ENCODE measurements around the gene SETMAR. TPM values are rescaled to one million over a fixed set of nuclear protein-coding genes. Genes with fewer than 3 reads are reported as not detected.
A peak's percentile ranks its signal among the peaks of the same experiment; 100 is the strongest.

Gene SETMAR
- total RNA-seq (15.3 and 20.6 TPM in 2 replicates), polyA plus RNA-seq (17.3 and 17.6 TPM in 2 replicates)

DNA sequence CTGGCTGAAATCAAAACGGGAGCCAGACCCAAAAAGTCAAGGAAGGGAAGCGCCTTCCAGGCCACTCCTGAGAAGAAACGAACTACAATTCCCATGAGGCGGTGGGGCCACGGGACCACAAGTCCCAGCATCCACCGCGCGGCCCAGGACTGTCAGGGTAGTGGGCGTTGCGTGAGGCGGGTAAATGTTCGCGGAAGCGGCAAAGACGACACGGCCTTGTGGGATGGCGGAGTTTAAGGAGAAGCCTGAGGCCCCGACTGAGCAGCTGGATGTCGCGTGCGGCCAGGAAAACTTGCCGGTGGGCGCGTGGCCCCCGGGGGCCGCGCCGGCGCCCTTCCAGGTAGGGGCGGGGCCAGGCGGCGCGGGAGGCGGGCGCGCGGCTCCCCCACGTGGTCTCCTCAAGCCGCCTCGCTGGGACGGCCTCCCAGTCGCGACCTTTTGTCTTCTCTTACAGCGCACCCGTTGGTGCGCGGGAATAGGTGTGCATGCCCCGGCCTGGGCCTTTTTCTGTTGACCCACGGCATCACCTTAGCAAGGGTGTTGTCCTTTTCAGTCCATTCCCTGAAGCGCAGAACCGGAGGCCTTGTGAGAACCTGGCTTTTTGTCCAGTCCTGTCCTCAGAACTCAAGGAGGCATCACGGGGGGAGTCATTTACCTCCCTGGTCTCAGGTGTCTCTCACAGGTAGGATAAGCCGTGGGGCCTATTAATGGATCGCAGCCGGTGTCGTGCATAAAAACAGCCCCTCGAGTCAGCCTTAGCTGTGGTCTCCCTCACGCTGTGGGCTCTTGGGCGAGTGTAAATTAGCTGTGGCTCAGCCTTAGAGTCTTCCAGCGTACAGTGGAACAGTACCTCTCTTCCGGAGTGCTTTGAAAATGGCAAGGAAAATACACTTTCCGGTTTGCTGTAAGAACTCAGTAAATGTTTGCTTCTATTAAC is at the start of gene SETMAR:
Gene SETMAR (plus strand): TSS at position 183 of the 937 bp plus-strand sequence. CDS start 2 bp downstream, at position 185.
- H3K9me3 ChIP-seq (ENCODE audit: low read depth): no peaks in the 10 kb centered on the region
- H3K27me3 ChIP-seq: no peaks in the 10 kb centered on the region
- H3K27ac ChIP-seq: peak within 1 kb of the TSS; percentile 86
- no peaks in the 10 kb centered on the region for H3K36me3 ChIP-seq
- peak within 1 kb of the TSS; percentile 67 for H3K4me3 ChIP-seq
- H3K4me1 ChIP-seq (ENCODE audit: low read depth): peaks cover 16% of the 10 kb centered on the region
- TF ChIP-seq, protein P1, sequence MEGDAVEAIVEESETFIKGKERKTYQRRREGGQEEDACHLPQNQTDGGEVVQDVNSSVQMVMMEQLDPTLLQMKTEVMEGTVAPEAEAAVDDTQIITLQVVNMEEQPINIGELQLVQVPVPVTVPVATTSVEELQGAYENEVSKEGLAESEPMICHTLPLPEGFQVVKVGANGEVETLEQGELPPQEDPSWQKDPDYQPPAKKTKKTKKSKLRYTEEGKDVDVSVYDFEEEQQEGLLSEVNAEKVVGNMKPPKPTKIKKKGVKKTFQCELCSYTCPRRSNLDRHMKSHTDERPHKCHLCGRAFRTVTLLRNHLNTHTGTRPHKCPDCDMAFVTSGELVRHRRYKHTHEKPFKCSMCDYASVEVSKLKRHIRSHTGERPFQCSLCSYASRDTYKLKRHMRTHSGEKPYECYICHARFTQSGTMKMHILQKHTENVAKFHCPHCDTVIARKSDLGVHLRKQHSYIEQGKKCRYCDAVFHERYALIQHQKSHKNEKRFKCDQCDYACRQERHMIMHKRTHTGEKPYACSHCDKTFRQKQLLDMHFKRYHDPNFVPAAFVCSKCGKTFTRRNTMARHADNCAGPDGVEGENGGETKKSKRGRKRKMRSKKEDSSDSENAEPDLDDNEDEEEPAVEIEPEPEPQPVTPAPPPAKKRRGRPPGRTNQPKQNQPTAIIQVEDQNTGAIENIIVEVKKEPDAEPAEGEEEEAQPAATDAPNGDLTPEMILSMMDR (IDR thresholded peaks at IDR 0.05; ENCODE audit: low read depth, low read length): no peak
- DNase-seq (ENCODE audit: low read depth in 1 of 2, low spot score in 1 of 2): peak; percentile 93 to 95

DNA sequence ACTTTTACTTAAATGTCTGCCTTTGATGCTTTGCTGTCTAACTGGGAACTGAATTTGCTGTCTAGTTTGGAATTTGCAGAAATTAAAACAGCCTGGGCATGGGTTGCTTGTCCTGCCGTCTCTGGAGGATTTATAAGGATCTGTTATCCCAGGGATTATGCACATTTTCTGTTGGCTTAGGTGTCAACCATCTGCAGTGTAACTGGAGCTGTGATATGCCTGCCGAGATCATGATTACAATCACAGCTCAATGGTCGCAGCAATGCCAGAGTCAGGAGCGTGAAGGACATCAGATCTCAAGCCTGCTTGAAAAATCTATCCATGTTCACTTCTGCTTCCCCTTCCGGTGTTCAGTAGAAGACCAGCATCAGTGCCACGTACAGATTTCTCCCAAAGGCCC is 41.8 kb upstream of the SETMAR start:
- TF ChIP-seq, protein P1 (IDR thresholded peaks at IDR 0.05; ENCODE audit: low read depth, low read length): no peak
- Histone ChIP-seq H3K27me3 (no peaks in the 10 kb centered on the region), H3K4me3 (no peak overlapping the region), H3K36me3 (no peaks in the 10 kb centered on the region), H3K27ac (no peak overlapping the region), H3K9me3 (ENCODE audit: low read depth) (no peaks in the 10 kb centered on the region), H3K4me1 (ENCODE audit: low read depth) (peaks cover 4% of the 10 kb centered on the region)
- no peak for DNase-seq (ENCODE audit: low read depth in 1 of 2, low spot score in 1 of 2)

DNA sequence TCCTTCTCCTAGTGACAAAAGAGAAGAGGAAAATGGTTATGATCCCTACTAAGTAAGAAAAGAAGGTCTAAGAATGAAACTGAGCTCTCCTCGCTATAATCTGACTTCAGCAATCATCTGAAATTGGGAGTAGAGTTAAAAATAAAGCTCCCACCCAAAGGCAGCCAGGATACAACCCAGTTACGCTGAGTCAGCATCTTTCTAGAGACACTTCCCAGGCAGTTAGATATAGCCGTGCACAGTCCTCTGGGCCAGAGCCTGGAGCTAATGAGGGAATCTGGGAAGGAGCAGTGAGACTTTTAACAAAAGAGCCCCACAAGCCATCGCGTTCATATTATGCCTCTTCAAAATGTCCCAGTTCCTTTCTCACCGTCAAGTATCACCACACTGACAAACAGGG is 39.1 kb upstream of the SETMAR start:
- Histone ChIP-seq H3K4me1 (ENCODE audit: low read depth) (peaks cover 4% of the 10 kb centered on the region), H3K9me3 (ENCODE audit: low read depth) (no peaks in the 10 kb centered on the region), H3K27ac (no peak overlapping the region), H3K27me3 (no peaks in the 10 kb centered on the region), H3K4me3 (no peak overlapping the region), H3K36me3 (no peaks in the 10 kb centered on the region)
- peak in 1 of 2 donors; percentile 59 for DNase-seq (ENCODE audit: low read depth in 1 of 2, low spot score in 1 of 2)
- TF ChIP-seq, protein P1 (IDR thresholded peaks at IDR 0.05; ENCODE audit: low read depth, low read length): no peak

GRCh38 chr3:4270720-4271119 is 32.4 kb upstream of the SETMAR start:
- TF ChIP-seq, protein P1 (IDR thresholded peaks at IDR 0.05; ENCODE audit: low read depth, low read length): no peak
- Histone ChIP-seq H3K36me3 (no peaks in the 10 kb centered on the region), H3K4me3 (no peak overlapping the region), H3K27ac (no peak overlapping the region), H3K4me1 (ENCODE audit: low read depth) (no peaks in the 10 kb centered on the region), H3K27me3 (peaks cover 33% of the 10 kb centered on the region), H3K9me3 (ENCODE audit: low read depth) (no peaks in the 10 kb centered on the region)
- no peak for DNase-seq (ENCODE audit: low read depth in 1 of 2, low spot score in 1 of 2)

- no peaks in the 10 kb centered on the region for H3K9me3 ChIP-seq (ENCODE audit: low read depth)
- peak in 1 of 2 donors; percentile 17 for DNase-seq (ENCODE audit: low read depth in 1 of 2, low spot score in 1 of 2)
- no peaks in the 10 kb centered on the region for H3K36me3 ChIP-seq
- TF ChIP-seq, protein P1 (IDR thresholded peaks at IDR 0.05; ENCODE audit: low read depth, low read length): no peak
- no peak overlapping the region for H3K4me3 ChIP-seq
- H3K27me3 ChIP-seq: peaks cover 44% of the 10 kb centered on the region
- H3K27ac ChIP-seq: no peak overlapping the region
- no peaks in the 10 kb centered on the region for H3K4me1 ChIP-seq (ENCODE audit: low read depth)
Measured at GRCh38 chr3:4271834-4272233, 31.3 kb upstream of the SETMAR start.

Data from cardiac muscle cell (in vitro differentiated cells and primary cell).